HG02759 (cell line): ENCODE results near the gene OPRD1.
"Not testable (repeated sequence)": the region's sequence is repeated elsewhere in the genome, so short reads cannot be mapped to it uniquely, and the experiment has no call there.

Experiments
- ATAC-seq: cut with Tn5 transposase; IDR thresholded peaks from one replicate; pipeline ENCODE4 v1.9.1; 2021; ENCODE audit warnings: mild to moderate bottlenecking, moderate library complexity; ENCODE audit not compliant: unreplicated experiment

The OPRD1 gene

GRCh38 chr1:28840928-28841544 lies 29.1 kb downstream of the OPRD1 start:
- no peak for ATAC-seq

- ATAC-seq: no peak
Measured at GRCh38 chr1:28845786-28846543, 34.0 kb downstream of the OPRD1 start.

- ATAC-seq: not testable (repeated sequence)
Measured at GRCh38 chr1:28847207-28847606, 35.2 kb downstream of the OPRD1 start.

DNA sequence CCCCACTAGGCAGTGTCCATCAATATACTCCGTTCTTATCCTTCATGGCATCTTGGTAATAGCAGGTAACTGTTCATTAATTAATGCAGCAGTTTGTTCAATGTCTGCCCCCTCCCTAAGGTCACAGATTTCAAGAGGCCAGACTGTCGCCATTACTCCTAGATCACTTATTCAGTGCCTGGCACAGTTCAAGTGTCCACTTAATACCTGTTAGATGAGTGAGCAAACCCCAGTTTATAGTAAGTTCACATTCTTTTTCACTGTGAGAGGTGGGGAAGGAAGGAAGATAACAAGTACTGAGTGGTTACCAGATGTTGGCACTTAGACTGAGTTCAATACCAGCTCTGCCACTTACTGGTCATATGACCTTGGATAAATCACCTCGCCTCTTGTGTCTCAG lies 36.4 kb downstream of the OPRD1 start:
- no peak for ATAC-seq

DNA sequence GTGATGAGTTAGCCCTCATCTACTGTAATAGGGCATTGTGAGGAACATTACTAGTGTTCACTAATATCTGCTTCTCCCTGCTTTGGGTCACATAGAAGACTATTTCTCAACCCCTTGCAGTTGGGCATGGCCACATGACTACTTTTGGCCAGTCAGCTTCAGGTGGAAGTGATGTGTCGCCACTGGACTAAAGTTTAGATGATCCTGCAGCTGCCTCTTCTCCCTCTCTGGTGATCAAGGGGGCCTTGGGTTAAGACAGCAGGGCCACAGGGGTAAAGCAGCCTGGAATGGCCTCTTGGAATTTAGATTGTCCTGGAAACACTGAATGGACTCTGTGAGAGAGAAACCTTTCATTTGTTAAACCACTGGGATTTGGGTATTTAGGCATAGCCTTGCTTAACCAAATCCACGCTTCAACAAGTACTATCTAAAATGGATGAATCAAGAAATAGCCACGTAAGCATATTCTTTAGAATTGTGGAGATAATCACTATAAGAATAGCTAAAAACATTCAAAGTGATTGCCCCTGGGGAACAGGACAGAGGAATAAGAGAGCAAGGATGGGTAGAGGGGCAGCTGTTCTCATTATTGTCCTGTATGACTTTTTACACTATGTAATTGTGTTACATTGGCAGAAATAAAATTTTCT lies 41.2 kb downstream of the OPRD1 start:
- no peak for ATAC-seq

DNA sequence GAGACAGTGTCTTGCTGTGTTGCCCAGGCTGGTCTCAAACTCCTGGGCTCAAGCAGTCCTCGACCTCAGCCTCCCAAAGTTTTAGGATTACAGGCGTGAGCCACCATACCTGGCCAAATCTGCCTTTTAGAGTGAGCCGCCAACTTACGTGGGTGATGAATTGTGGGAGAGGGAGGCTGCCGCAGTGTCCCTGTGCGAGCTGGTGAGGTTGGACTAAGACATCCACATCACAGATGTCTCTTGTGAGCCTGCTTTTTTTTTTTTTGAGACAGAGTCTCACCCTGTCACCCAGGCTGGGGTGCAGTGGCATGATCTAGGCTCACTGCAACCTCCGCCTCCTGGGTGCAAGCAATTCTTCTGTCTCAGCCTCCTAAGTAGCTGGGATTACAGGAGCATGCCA lies 42.4 kb downstream of the OPRD1 start:
- ATAC-seq: not testable (repeated sequence)

DNA sequence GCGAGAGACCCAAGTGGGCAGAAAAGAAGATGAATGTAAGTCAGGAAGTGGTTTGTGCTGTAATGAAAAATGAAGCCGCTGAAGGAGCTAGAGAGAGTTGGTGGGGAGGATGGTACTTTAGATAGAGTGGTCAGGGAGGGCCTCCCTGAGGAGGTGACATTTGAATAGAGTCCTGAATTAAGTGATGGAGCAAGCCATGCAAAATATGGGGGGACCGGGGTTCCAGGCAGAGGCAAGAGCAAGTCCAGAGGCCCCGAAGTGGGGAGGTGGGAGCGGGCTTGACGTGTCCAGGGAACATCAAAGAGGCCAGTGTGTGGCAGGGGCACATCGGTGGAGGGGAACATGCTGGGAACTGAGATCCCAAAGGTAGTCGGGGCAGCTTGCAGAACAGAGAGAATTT lies 43.1 kb downstream of the OPRD1 start:
- no peak for ATAC-seq

DNA sequence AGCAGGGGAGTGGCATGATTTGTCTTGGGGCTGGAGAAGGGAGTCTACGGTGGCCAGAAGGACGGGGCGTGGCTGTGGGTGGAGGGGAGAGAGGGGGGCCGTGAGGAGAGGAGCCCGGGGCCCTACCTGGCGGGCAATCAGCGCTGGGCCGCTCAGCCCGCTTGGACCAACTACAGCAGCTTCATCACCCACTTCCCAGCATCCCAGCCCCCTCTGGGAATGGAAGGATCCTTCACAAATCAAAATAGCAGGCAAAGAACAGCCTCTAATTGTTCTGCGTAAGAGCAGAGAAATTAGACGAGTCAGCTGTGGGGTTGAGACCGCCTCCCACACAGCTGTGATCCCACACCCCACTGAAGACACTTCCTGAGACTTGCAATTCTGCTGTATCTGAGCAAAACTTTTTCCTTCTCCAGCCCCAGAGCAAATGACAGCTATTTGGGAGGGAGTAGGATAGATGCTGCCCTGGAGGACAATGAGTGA lies 43.5 kb downstream of the OPRD1 start:
- no peak for ATAC-seq

DNA sequence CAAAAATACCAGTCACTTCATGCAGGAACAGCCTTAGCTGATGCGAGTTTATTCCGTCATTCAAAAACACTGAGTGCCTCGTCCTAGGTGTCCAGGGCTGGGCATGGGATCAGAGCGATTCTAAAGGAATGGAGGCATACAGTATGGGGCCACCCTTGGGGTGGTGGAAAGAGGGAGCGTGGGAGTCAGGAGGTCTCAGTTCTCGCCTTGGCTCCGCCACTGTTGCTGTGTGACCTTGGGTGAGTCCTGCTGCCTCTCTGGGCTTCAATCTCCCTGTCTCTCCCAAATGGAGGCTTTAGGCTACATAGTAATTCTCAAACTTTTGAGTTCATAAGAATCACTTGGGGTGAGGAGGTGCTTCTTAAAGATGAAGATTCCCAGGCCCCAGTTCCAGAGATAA lies 44.0 kb downstream of the OPRD1 start:
- no peak for ATAC-seq

DNA sequence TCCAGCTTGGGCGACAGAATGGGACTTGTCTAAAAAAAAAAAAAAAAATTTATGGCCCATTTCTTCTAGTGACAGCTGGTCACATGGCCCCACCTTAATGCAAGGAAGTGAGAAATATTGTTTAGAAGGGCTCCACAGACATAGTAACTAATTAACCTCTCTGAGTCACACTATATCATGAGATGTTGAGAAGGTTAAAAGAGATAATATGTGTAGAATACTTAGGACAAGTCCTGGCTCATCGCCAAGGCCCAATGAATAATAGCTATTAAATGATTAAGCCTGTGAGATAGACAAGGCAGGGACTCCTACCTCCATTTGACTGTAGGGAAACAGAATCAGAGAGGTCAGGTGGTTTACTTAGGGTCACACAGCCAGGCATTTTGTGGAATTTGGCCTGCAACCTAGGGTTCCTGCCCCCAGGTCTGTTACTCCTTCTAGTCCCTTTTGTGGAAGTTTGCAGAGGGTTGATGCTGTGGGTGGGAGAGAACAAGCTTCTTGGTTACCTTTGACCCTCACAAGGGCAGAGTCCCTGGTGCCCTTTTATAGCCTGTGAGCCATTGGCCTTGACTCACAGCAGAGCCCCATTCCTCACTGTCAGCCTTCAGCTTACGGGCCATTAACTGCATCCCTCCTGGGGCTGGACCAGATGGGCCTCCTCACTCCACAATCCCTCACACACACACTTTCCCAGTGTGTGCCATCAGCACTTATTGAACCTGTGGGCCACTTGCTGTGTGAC lies 48.5 kb downstream of the OPRD1 start:
- ATAC-seq: peak; percentile 40

DNA sequence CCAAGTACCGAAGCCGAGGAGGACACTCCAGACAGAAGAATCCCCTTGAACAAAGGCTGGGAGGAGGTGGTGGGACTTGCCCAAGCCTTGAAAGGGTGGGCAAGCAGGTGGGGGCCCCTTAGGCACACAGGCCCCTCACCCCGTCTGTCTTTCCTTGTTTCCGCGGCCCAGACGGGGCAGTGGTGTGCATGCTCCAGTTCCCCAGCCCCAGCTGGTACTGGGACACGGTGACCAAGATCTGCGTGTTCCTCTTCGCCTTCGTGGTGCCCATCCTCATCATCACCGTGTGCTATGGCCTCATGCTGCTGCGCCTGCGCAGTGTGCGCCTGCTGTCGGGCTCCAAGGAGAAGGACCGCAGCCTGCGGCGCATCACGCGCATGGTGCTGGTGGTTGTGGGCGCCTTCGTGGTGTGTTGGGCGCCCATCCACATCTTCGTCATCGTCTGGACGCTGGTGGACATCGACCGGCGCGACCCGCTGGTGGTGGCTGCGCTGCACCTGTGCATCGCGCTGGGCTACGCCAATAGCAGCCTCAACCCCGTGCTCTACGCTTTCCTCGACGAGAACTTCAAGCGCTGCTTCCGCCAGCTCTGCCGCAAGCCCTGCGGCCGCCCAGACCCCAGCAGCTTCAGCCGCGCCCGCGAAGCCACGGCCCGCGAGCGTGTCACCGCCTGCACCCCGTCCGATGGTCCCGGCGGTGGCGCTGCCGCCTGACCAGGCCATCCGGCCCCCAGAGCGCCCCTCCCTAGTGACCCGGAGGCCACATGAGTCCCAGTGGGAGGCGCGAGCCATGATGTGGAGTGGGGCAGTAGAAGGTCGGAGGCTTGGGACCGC lies 50.8 kb downstream of the OPRD1 start:
- ATAC-seq: no peak

DNA sequence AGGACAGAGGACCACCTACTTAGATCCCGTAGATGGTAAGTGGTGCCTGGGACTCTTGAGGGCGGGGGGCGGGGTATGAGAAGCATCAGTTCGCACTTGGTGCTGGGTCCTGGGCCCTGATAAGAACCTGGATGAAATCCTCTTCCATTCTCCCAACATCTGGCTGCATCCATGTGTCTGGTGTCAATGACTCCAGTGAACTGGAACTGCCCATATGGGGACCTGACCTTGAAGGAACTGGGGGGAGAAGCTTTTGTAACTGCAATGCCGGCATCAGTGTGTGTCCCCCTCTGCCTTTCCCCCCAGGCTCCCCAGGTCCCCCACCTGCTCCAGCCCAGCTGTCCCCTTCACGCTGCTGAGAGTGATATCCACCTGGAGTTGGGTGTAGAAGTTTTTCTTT lies 52.7 kb downstream of the OPRD1 start:
- ATAC-seq: no peak

DNA sequence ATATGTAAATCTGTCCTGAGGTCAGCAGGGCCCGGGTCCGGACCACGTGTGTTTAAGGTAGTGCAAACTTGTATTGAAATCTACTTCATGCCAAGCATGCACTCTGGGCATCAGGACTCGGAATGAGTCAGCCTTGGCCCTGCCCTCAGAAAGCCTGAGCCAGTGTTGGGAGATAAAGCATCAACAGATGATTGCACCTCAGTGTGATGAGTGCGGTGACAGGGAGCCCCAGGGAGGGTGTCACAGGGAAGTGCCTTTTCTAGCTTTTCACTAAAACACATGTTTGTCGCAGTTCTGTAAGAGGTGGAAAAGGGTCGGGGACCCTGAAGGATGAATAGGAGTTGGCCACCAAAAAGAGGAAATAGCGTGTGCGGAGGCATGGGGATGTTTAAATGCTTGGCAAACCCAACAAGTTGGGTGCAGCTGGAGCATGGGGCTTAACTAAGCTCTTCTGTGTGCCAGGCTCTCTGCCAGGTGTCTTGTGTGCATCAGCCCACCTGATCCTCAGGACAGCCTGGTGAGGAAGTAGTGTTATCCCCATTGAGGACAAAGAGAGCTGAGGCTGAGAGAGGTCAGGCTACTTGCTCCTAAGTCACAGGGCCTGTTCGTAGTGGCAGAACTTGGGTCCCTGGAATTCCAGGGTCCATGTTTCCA lies 54.2 kb downstream of the OPRD1 start:
- ATAC-seq: no peak

- no peak for ATAC-seq
Measured at GRCh38 chr1:28867850-28868249, 55.9 kb downstream of the OPRD1 start.

DNA sequence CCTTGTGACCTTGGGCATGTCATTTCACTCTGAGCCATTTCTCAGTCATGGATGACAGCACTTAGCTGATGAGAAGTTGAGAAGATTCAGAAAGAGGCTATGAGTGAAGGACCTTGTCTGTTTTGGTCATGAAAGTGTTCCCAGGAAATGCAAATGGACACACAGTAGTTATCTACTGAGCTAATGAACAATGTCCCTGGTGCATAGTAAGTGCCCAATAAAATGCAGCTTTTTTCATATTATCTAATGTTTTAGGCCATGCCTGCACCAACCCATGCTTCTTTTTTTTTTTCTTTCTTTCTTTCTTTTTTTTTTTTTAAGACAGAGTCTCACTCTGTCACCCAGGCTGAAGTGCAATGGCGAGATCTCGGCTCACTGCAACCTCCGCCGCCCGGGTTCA lies 58.0 kb downstream of the OPRD1 start:
- ATAC-seq: no peak

DNA sequence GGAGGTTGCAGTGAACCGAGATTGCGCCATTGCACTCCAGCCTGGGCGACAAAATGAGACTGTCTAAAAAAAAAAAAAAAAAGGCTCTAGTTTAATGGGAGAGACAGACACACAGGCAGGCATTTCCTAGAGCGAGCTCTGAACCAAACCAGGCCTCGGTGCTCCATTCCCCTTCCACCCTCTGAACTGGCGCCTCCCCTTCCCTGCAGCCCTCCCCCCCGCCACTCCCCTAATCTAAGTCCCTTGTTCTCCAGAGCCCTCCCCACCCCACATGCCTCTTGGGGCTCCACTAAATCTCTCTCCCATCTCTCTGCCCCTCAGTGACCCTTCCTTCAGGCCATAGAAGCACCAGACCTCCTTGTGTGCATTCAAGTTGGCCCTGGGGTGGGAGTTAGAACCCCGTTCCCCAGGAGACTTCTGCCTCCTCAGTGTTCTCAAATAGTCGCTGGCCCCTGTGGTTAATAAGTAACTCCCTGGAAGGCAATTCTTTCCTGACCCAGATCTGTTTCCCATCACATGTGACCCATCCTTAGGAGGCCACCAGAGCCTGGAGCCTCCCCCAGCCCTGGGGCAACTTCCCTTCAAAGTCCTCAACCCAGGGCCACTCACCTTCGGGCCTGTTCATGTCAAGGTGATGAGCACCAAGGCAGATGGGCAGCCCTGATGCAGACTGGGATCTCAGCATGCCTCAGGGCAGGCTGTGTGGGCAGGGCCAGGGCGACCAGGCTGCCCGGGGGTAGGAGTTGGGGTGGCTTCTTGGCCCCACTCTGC lies 59.8 kb downstream of the OPRD1 start:
- no peak for ATAC-seq

DNA sequence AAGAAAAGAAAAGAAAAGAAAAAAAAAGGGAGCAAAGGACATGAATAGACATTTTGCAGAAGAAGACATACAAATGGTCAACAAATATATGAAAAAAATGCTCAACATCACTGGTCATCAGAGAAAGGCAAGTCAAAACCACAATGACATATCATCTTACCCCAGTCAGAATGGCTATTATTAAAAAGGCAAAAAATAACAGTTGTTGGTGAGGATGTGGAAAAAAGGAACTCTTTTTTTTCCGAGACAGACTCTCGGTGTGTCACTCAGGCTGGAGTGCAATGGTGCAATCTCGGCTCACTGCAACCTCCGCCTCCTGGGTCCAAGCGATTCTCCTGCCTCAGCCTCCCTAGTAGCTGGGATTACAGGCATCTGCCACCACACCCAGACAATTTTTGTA lies 63.2 kb downstream of the OPRD1 start:
- ATAC-seq: not testable (repeated sequence)

- ATAC-seq: no peak
Measured at GRCh38 chr1:28877132-28877781, 65.3 kb downstream of the OPRD1 start.

GRCh38 chr1:28878796-28879195 lies 66.8 kb downstream of the OPRD1 start:
- ATAC-seq: no peak
